HCT116 (cell line): ENCODE data around the gene ZNF14. TPM values are rescaled to one million over a fixed set of nuclear protein-coding genes. Genes with fewer than 3 reads are reported as not detected.
A peak's percentile ranks its signal among the peaks of the same experiment; 100 is the strongest.

ENCODE experiments used
- ATAC-seq: fragments of 200-7000 bp; cut with Tn5 transposase; 2 replicates; pipeline ENCODE4 v1.9.1; 2020; ENCODE audit warnings: mild to moderate bottlenecking, moderate library complexity
- BruUV-seq: library from RNA; stranded (reverse); fragments of 400-500 nt; replicated peaks from 2 replicates; lab custom pipeline; 2021; lab: Mats Ljungman, UMichigan
- CTCF ChIA-PET: fragments of 300-600 bp; sonication (Branson Sonifier 250); formaldehyde crosslinking; loops from one replicate; lab custom pipeline; 2021; ENCODE audit warnings: antibody characterized with exemption; lab: Charles Lee
- POLR2A ChIA-PET: fragments of 300-600, 350-600 bp; sonication (Branson Sonifier 250); formaldehyde crosslinking; loops from one replicate; lab custom pipeline; 2021; ENCODE audit warnings: antibody characterized with exemption; lab: Charles Lee
- RAD21 ChIA-PET, 2 experiments: fragments of 300-600 bp; sonication (Branson Sonifier 250); formaldehyde crosslinking; loops; one replicate each; lab custom pipeline; 2023; ENCODE audit warnings: low total read pairs in 2 of 2; ENCODE audit not compliant: uncharacterized antibody in 2 of 2, unreplicated experiment in 2 of 2, low non-redundant PET in 1 of 2; lab: Charles Lee
- DNase-seq: peaks from one replicate; pipeline ENCODE4 v3.0.0-alpha.2; 2010; ENCODE audit warnings: low read depth, low spot score
- H2AFZ ChIP-seq: fragments of 200-600 bp; shearing (Covaris generic), sonication (generic); 2 replicates; pipeline ENCODE4 v1.6.1; 2017; ENCODE audit warnings: low read depth, mixed run types, mixed read lengths, antibody characterized with exemption, low read length; ENCODE audit not compliant: poor library complexity, severe bottlenecking
- H3K27ac ChIP-seq: 2 replicates; pipeline ENCODE4 v1.5.1; 2012; ENCODE audit warnings: low read depth, low read length
- H3K27me3 ChIP-seq: fragments of 200-600 bp; sonication (generic); 2 replicates; pipeline ENCODE4 v1.6.1; 2016; ENCODE audit warnings: mixed run types, low read length, mixed read lengths; ENCODE audit not compliant: insufficient read depth
- H3K36me3 ChIP-seq, 2 experiments: fragments of 200-500 bp in 1 of 2; fragments of 200-600 bp in 1 of 2; sonication (Bioruptor generic) in 1 of 2; sonication (generic) in 1 of 2; 2 replicates each; pipeline versions ENCODE4 v1.5.1 to v1.6.1; 2014 to 2016; ENCODE audit warnings: low read length in 2 of 2, inconsistent platforms in 1 of 2, mixed read lengths in 1 of 2, mixed run types in 1 of 2; ENCODE audit not compliant: insufficient read depth in 2 of 2, control insufficient read depth in 1 of 2
- H3K4me1 ChIP-seq, 2 experiments: fragments of 200-600 bp in 1 of 2; sonication (generic) in 1 of 2; 2 replicates each; pipeline versions ENCODE4 v1.5.1 to v1.6.1; 2012 to 2017; ENCODE audit warnings: low read length in 2 of 2, inconsistent platforms in 1 of 2, mild to moderate bottlenecking in 1 of 2, mixed read lengths in 1 of 2, mixed run types in 1 of 2, moderate library complexity in 1 of 2; ENCODE audit not compliant: insufficient read depth in 2 of 2, control insufficient read depth in 1 of 2
- H3K4me2 ChIP-seq: fragments of 200-600 bp; sonication (generic); 2 replicates; pipeline ENCODE4 v1.6.1; 2017; ENCODE audit warnings: mixed run types, low read length, mixed read lengths
- H3K4me3 ChIP-seq, 2 experiments: fragments of 200-600 bp in 1 of 2; sonication (generic) in 1 of 2; replicated peaks in 1 of 2; 2 replicates each; pipeline ENCODE4 v1.5.1; 2011 to 2016; ENCODE audit warnings: low read length in 2 of 2, control low read depth in 1 of 2, low read depth in 1 of 2, mild to moderate bottlenecking in 1 of 2, mixed read lengths in 1 of 2, mixed run types in 1 of 2
- H3K79me2 ChIP-seq: fragments of 200-600 bp; sonication (generic); 2 replicates; pipeline ENCODE4 v1.6.1; 2017; ENCODE audit warnings: mild to moderate bottlenecking, mixed run types, low read length, moderate library complexity, mixed read lengths; ENCODE audit not compliant: insufficient read depth
- H3K9ac ChIP-seq: fragments of 200-600 bp; sonication (generic); 2 replicates; pipeline ENCODE4 v1.6.1; 2016; ENCODE audit warnings: low read length, mixed read lengths
- H3K9me2 ChIP-seq: fragments of 200-600 bp; sonication (generic), shearing (Covaris generic); 2 replicates; pipeline ENCODE4 v1.6.1; 2017; ENCODE audit warnings: mixed run types, mild to moderate bottlenecking, moderate library complexity; ENCODE audit not compliant: insufficient read depth
- H3K9me3 ChIP-seq, 2 experiments: fragments of 200-500 bp in 1 of 2; fragments of 200-600 bp in 1 of 2; sonication (Bioruptor generic) in 1 of 2; sonication (generic) in 1 of 2; 2 replicates each; pipeline ENCODE4 v1.6.1; 2014 to 2017; ENCODE audit warnings: low read length in 2 of 2, mixed read lengths in 2 of 2, inconsistent platforms in 1 of 2, low read depth in 1 of 2, mild to moderate bottlenecking in 1 of 2, mixed run types in 1 of 2, moderate library complexity in 1 of 2; ENCODE audit not compliant: control insufficient read depth in 1 of 2, insufficient read depth in 1 of 2
- H4K20me1 ChIP-seq: fragments of 200-600 bp; sonication (generic), shearing (Covaris generic); 2 replicates; pipeline ENCODE4 v1.6.1; 2017; ENCODE audit warnings: mixed run types, mild to moderate bottlenecking, moderate library complexity; ENCODE audit not compliant: insufficient read depth
- EGR1 ChIP-seq: IDR thresholded peaks from 2 replicates; pipeline ENCODE4 v1.6.1; 2012; ENCODE audit warnings: low read depth
- JUND ChIP-seq: IDR thresholded peaks from 2 replicates; pipeline ENCODE4 v1.6.1; 2012
- POLR2A ChIP-seq: IDR thresholded peaks from 2 replicates; pipeline ENCODE4 v1.7.0; 2011; ENCODE audit warnings: borderline replicate concordance; ENCODE audit not compliant: insufficient read depth, insufficient read length; ENCODE audit errors: extremely low read depth
- POLR2AphosphoS5 ChIP-seq: IDR thresholded peaks from 2 replicates; pipeline ENCODE4 v1.6.1; 2011; ENCODE audit warnings: mild to moderate bottlenecking, low read depth, low read length, moderate library complexity
- SIN3A ChIP-seq: IDR thresholded peaks from 2 replicates; pipeline ENCODE4 v1.6.1; 2012; ENCODE audit warnings: low read depth
- SP1 ChIP-seq: IDR thresholded peaks from 2 replicates; pipeline ENCODE4 v1.6.1; 2012; ENCODE audit warnings: low read depth
- SRF ChIP-seq: IDR thresholded peaks from 2 replicates; pipeline ENCODE4 v1.6.1; 2012; ENCODE audit warnings: low read depth
- intact Hi-C: fragments of 100-400 bp; cut with micrococcal nuclease; formaldehyde crosslinking; loops from 2 replicates; pipeline ENCODE4 v1.10.0; 2022
- total RNA-seq: library from RNA; stranded (reverse); gene quantifications from one replicate; pipeline ENCODE4 v1.2.1, GENCODE V29; 2021; ENCODE audit not compliant: unreplicated experiment
- TF ChIP-seq, protein P1 (sequence below): IDR thresholded peaks from 2 replicates; pipeline ENCODE4 v1.6.1; 2011; ENCODE audit warnings: mild to moderate bottlenecking, low read length, moderate library complexity; ENCODE audit not compliant: insufficient replicate concordance; ENCODE audit errors: extremely low read depth
- TF ChIP-seq, protein P2 (sequence below): IDR thresholded peaks from 2 replicates; pipeline ENCODE4 v1.6.1; 2012

Gene ZNF14
- total RNA-seq, 1 experiment from 2014 or later: 4.8 TPM

DNA sequence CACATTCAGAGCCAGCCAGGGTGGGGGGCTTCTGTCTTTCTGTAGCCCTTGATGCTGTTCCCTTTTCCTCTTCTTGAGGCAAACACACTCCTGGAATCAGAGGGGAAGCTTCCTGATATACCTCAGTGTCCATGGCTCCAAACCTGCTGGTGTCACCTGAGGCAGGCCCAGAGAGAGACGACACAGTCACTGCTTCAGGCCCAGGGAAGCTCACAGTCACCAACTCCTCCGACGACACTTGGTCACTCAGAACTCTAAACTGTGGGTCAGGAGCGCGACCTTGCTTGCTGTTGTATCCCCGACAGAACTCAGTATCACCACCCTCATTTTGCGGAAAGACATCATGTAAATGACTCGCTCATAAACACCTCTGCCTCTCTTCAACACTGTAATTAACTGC is 70.6 kb downstream of the ZNF14 start:
- no peaks in the 10 kb centered on the region for H3K9me3 ChIP-seq
- no peak overlapping the region for H2AFZ ChIP-seq
- TF ChIP-seq, protein P1, sequence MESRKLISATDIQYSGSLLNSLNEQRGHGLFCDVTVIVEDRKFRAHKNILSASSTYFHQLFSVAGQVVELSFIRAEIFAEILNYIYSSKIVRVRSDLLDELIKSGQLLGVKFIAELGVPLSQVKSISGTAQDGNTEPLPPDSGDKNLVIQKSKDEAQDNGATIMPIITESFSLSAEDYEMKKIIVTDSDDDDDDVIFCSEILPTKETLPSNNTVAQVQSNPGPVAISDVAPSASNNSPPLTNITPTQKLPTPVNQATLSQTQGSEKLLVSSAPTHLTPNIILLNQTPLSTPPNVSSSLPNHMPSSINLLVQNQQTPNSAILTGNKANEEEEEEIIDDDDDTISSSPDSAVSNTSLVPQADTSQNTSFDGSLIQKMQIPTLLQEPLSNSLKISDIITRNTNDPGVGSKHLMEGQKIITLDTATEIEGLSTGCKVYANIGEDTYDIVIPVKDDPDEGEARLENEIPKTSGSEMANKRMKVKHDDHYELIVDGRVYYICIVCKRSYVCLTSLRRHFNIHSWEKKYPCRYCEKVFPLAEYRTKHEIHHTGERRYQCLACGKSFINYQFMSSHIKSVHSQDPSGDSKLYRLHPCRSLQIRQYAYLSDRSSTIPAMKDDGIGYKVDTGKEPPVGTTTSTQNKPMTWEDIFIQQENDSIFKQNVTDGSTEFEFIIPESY: no peak
- no peak for TF ChIP-seq SRF
- TF ChIP-seq, protein P2, sequence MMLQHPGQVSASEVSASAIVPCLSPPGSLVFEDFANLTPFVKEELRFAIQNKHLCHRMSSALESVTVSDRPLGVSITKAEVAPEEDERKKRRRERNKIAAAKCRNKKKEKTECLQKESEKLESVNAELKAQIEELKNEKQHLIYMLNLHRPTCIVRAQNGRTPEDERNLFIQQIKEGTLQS: no peak
- no peak for TF ChIP-seq POLR2AphosphoS5
- no peak for TF ChIP-seq POLR2A
- TF ChIP-seq EGR1: no peak
- TF ChIP-seq SP1: no peak
- no peak for TF ChIP-seq SIN3A
- TF ChIP-seq JUND: no peak
- H3K4me1 ChIP-seq: peaks cover 8 to 33% of the 10 kb centered on the region in 2 experiments; a peak in 3 of 4 replicates
- intact Hi-C loops: no loop called here
- peak overlapping the region; percentile 91 for H3K4me2 ChIP-seq
- RAD21 ChIA-PET: no interaction called here
- peaks cover 17 to 28% of the 10 kb centered on the region in 2 experiments; a peak in 3 of 4 replicates for H3K36me3 ChIP-seq
- no peaks in the 10 kb centered on the region for H4K20me1 ChIP-seq
- H3K4me3 ChIP-seq: peak overlapping the region; percentile 70 to 96
- H3K9me2 ChIP-seq: no peaks in the 10 kb centered on the region
- CTCF ChIA-PET: no interaction called here
- POLR2A ChIA-PET: no interaction called here
- BruUV-seq: TSS peak; percentile 74
- H3K9ac ChIP-seq: peak overlapping the region; percentile 95
- no peaks in the 10 kb centered on the region for H3K27me3 ChIP-seq
- peak overlapping the region; percentile 92; the same call in 1 of the 2 replicates for H3K27ac ChIP-seq
- ATAC-seq (no peak), DNase-seq (no peak)
- peaks cover 41% of the 10 kb centered on the region for H3K79me2 ChIP-seq
